ENCODE measurements around the gene KIF5A.

Gene KIF5A

GRCh38 chr12:57632073-57632957 lies 82.5 kb downstream of the KIF5A start:
- DNase-seq (ENCODE audit: low spot score): no peak

- DNase-seq (ENCODE audit: low spot score): peak; percentile 57
Observed at GRCh38 chr12:57632958-57633840, 83.4 kb downstream of the KIF5A start, which contains the start of gene B4GALNT1. Gene B4GALNT1, minus strand, starts transcription at chr12:57633201. Its CDS starts 1,069 bp downstream, at chr12:57632132.
